K562 (cell line): ENCODE measurements around the gene TXNRD3. TPM values are rescaled to one million over a fixed set of nuclear protein-coding genes. Genes with fewer than 3 reads are reported as not detected.

Experiments
- ATAC-seq: fragments of 200-7000 bp; cut with Tn5 transposase; 3 replicates; pipeline ENCODE4 v1.9.1; 2020; ENCODE audit warnings: moderate library complexity
- BruUV-seq: library from RNA; stranded (reverse); fragments of 400-500 nt; replicated peaks from 2 replicates; lab custom pipeline; 2021; lab: Mats Ljungman, UMichigan
- CTCF ChIA-PET: fragments of 300-600 bp; formaldehyde crosslinking; extraction: SDS; loops from one replicate; lab custom pipeline; 2021; ENCODE audit warnings: low intra/inter-chr PET ratio; lab: Yijun Ruan, JAX
- POLR2A ChIA-PET: fragments of 300-600, 350-650 bp; sonication (Branson Sonifier 250); formaldehyde crosslinking; extraction: SDS; loops from one replicate; lab custom pipeline; 2021; ENCODE audit warnings: antibody characterized with exemption, inconsistent platforms; lab: Yijun Ruan, JAX
- DNase-seq, 4 experiments: peaks; one replicate each; pipeline versions ENCODE4 v3.0.0 to v3.0.0-alpha.2; 2011 to 2018; ENCODE audit warnings: low spot score in 3 of 4, mixed read lengths in 3 of 4; ENCODE audit errors: extremely low read depth in 1 of 4
- FAIRE-seq: peaks from 2 replicates; lab custom pipeline; 2011; peaks lifted over from hg19 to GRCh38; lab: Jason Lieb, UNC
- H2AFZ ChIP-seq: 2 replicates; pipeline ENCODE4 v1.6.0; 2011; ENCODE audit warnings: low read depth, low read length, control low read depth, inconsistent platforms
- H3K27ac ChIP-seq: fragments of 200-600 bp; 3 replicates; pipeline ENCODE4 v1.8.0; 2011; ENCODE audit warnings: low read depth, mild to moderate bottlenecking, control low read depth, inconsistent platforms, low read length, moderate library complexity, mixed read lengths; ENCODE audit errors: extremely low read depth
- H3K27me3 ChIP-seq, 2 experiments: fragments of 300-600 bp in 1 of 2; 2 replicates in 1 of 2; 3 replicates in 1 of 2; pipeline versions ENCODE4 v1.6.0 to v1.8.0; 2011; ENCODE audit warnings: inconsistent platforms in 2 of 2, low read length in 2 of 2, mild to moderate bottlenecking in 1 of 2, mixed read lengths in 1 of 2, moderate library complexity in 1 of 2; ENCODE audit not compliant: control insufficient read depth in 2 of 2, insufficient read depth in 2 of 2
- H3K36me3 ChIP-seq: fragments of 300-600 bp; 3 replicates; pipeline ENCODE4 v1.8.0; 2011; ENCODE audit warnings: mild to moderate bottlenecking, low read length, inconsistent platforms; ENCODE audit not compliant: control insufficient read depth, insufficient read depth
- H3K4me1 ChIP-seq, 2 experiments: fragments of 200-600 bp in 1 of 2; replicated peaks in 1 of 2; 2 replicates in 1 of 2; 3 replicates in 1 of 2; pipeline versions ENCODE4 v1.5.1 to v1.8.0; 2011; ENCODE audit warnings: inconsistent platforms in 2 of 2, low read length in 2 of 2, mild to moderate bottlenecking in 1 of 2, mixed read lengths in 1 of 2, moderate library complexity in 1 of 2; ENCODE audit not compliant: control insufficient read depth in 2 of 2, insufficient read depth in 2 of 2
- H3K4me2 ChIP-seq: 2 replicates; pipeline ENCODE4 v1.6.1; 2011; ENCODE audit warnings: low read length, control low read depth, inconsistent platforms, mixed read lengths; ENCODE audit not compliant: insufficient read depth
- H3K4me3 ChIP-seq: fragments of 200-600 bp; sonication (generic), shearing (Covaris generic); 2 replicates; pipeline ENCODE4 v1.5.1; 2016; ENCODE audit warnings: control low read depth, inconsistent platforms
- H3K79me2 ChIP-seq: fragments of 200-600 bp; 3 replicates; pipeline ENCODE4 v1.8.0; 2011; ENCODE audit warnings: low read length, inconsistent platforms; ENCODE audit not compliant: control insufficient read depth, insufficient read depth
- H3K9ac ChIP-seq, 2 experiments: 2 replicates each; pipeline versions ENCODE4 v1.6.0 to v1.6.1; 2011; ENCODE audit warnings: low read depth in 2 of 2, low read length in 2 of 2, control low read depth in 1 of 2, inconsistent platforms in 1 of 2, mild to moderate bottlenecking in 1 of 2, mixed read lengths in 1 of 2; ENCODE audit not compliant: insufficient read depth in 1 of 2
- H3K9me1 ChIP-seq: one replicate; pipeline ENCODE4 v1.6.0; 2011; ENCODE audit warnings: inconsistent platforms, mild to moderate bottlenecking, low read length, moderate library complexity; ENCODE audit not compliant: control insufficient read depth, insufficient read depth
- H3K9me3 ChIP-seq: replicated peaks from 2 replicates; pipeline ENCODE4 v1.5.1; 2011; ENCODE audit warnings: low read depth, low read length, inconsistent platforms; ENCODE audit not compliant: control insufficient read depth, insufficient read depth
- H4K20me1 ChIP-seq: replicated peaks from 2 replicates; pipeline ENCODE4 v1.6.1; 2011; ENCODE audit warnings: low read length, inconsistent platforms, mixed read lengths; ENCODE audit not compliant: control insufficient read depth, insufficient read depth
- EGR1 ChIP-seq: fragments of 450-650 bp; conservative IDR thresholded peaks from 2 replicates; pipeline ENCODE4 v1.6.1; 2017; ENCODE audit warnings: mild to moderate bottlenecking
- EZH2 ChIP-seq: IDR thresholded peaks from 2 replicates; pipeline ENCODE4 v1.6.1; 2012; ENCODE audit warnings: low read depth, mild to moderate bottlenecking, inconsistent platforms, low read length, borderline replicate concordance
- ZNF174 ChIP-seq: fragments of 250-450 bp; sonication (Bioruptor Pico); IDR thresholded peaks from 2 replicates; pipeline ENCODE4 v1.4.0; 2020; ENCODE audit warnings: mild to moderate bottlenecking
- ZNF324 ChIP-seq: fragments of 250-450 bp; sonication (Bioruptor Pico); IDR thresholded peaks from 2 replicates; pipeline ENCODE4 v1.4.0; 2020; ENCODE audit warnings: mild to moderate bottlenecking
- WGBS: fragments of 100-300 bp; shearing (Covaris generic); methylation state at CpG from one replicate; pipeline ENCODE4 v1.1.6; 2016; ENCODE audit warnings: low coverage, mixed read lengths; ENCODE audit not compliant: insufficient coverage; ENCODE audit errors: missing lambda C conversion rate; 5-methylcytosine and 5-hydroxymethylcytosine counted together
- in situ Hi-C: fragments of 300-500 bp; cut with MboI; formaldehyde crosslinking; loops from 4 replicates; pipeline ENCODE4 v1.15.0; 2018; ENCODE audit warnings: inconsistent platforms, mixed read lengths
- intact Hi-C: fragments of 100-400 bp; cut with micrococcal nuclease; formaldehyde crosslinking; loops from 2 replicates; pipeline ENCODE4 v1.14.2; 2022
- polyA plus RNA-seq, 8 experiments: library from polyadenylated mRNA; depleted of rRNA in 4 of 8; stranded (reverse) in 5 of 8; unstranded in 3 of 8; fragments of >200 nt; fragmentation: Nextera tagmentation in 2 of 8; fragmentation: Illumina TruSeq in 1 of 8; extraction: Ambion mirVana in 2 of 8; extraction: Trizol in 1 of 8; gene quantifications; 2 replicates each; pipeline versions ENCODE4 v1.2.1 to v1.2.3, GENCODE V29; 2011 to 2014; ENCODE audit warnings: inconsistent platforms in 1 of 8, missing spikeins in 1 of 8
- total RNA-seq, 7 experiments: library from RNA; depleted of rRNA in 6 of 7; stranded (reverse); fragments of >200 nt in 6 of 7; fragmentation: Illumina TruSeq in 2 of 7; extraction: Trizol in 2 of 7; gene quantifications; 2 replicates each; pipeline versions ENCODE4 v1.2.1 to v1.2.3, GENCODE V29; 2011 to 2021; ENCODE audit warnings: low replicate concordance in 1 of 7
- TF ChIP-seq, protein P1 (sequence below): sonication (generic); formaldehyde crosslinking; IDR thresholded peaks from 2 replicates; pipeline ENCODE4 v1.4.0; 2020; ENCODE audit warnings: mild to moderate bottlenecking, missing genetic modification reagents
- TF ChIP-seq, protein P2 (sequence below), 2 experiments: fragments of 450-650 bp; IDR thresholded peaks; 2 replicates each; pipeline ENCODE4 v1.6.1; 2018; ENCODE audit warnings: mild to moderate bottlenecking in 2 of 2, low read depth in 1 of 2; ENCODE audit not compliant: partially characterized antibody in 2 of 2

The TXNRD3 gene
- total and polyA plus RNA-seq, 9 of the 15 experiments (the other 6 are each of a cell fraction or from before 2014, with no cell fraction given) = 0.96 to 2.3 (median 1.7) TPM

DNA sequence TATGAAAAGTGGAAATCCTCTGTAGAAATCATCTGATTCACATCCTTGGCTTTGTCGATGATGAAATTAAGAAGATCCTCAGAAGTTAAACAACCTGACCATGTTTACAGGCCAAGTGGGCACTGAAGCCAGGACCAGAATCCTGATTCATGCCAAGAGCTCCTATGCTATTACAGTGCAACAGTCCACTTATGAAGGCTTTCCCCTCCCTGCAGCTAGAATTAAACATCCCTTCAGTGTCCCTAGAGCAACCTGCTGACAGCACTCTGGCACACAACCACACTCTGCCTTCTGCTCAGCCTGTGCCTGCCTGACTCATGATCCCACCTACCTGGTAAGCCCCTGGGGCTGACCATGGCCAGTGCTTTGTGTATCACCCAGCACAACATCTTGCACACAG lies 33.8 kb downstream of the TXNRD3 start:
- 29% methylated on average over 1 of the region's 1 CpG for WGBS
- ChIA-PET CTCF (no interaction called here), POLR2A (interaction anchor here (0.9 kb wide), 1 partner anchor 8 kb away, joined by 4 read pairs; no protein-coding TSS in a partner anchor)
- no peak overlapping the region for H3K4me2 ChIP-seq
- H3K9me3 ChIP-seq = no peaks in the 10 kb centered on the region
- no peak for ATAC-seq
- no peak overlapping the region for H3K9ac ChIP-seq
- in situ Hi-C loops = no loop called here
- intact Hi-C loops = no loop called here
- DNase-seq = no peak
- H3K9me1 ChIP-seq = no peaks in the 10 kb centered on the region
- peaks cover 0 to 3% of the 10 kb centered on the region in 2 experiments; a peak in 2 of 5 replicates for H3K27me3 ChIP-seq
- no peak for FAIRE-seq
- no peaks in the 10 kb centered on the region for H4K20me1 ChIP-seq
- no peak overlapping the region for H3K4me3 ChIP-seq
- BruUV-seq = no TSS peak
- H3K27ac ChIP-seq = no peak overlapping the region
- no peaks in the 10 kb centered on the region for H3K4me1 ChIP-seq
- TF ChIP-seq EGR1 (no peak), ZNF324 (CRISPR knock-in tag) (no peak), EZH2 (no peak), ZNF174 (CRISPR knock-in tag) (no peak)
- TF ChIP-seq, protein P1, sequence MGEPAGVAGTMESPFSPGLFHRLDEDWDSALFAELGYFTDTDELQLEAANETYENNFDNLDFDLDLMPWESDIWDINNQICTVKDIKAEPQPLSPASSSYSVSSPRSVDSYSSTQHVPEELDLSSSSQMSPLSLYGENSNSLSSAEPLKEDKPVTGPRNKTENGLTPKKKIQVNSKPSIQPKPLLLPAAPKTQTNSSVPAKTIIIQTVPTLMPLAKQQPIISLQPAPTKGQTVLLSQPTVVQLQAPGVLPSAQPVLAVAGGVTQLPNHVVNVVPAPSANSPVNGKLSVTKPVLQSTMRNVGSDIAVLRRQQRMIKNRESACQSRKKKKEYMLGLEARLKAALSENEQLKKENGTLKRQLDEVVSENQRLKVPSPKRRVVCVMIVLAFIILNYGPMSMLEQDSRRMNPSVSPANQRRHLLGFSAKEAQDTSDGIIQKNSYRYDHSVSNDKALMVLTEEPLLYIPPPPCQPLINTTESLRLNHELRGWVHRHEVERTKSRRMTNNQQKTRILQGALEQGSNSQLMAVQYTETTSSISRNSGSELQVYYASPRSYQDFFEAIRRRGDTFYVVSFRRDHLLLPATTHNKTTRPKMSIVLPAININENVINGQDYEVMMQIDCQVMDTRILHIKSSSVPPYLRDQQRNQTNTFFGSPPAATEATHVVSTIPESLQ (CRISPR knock-in tag) = no peak
- TF ChIP-seq, protein P2, sequence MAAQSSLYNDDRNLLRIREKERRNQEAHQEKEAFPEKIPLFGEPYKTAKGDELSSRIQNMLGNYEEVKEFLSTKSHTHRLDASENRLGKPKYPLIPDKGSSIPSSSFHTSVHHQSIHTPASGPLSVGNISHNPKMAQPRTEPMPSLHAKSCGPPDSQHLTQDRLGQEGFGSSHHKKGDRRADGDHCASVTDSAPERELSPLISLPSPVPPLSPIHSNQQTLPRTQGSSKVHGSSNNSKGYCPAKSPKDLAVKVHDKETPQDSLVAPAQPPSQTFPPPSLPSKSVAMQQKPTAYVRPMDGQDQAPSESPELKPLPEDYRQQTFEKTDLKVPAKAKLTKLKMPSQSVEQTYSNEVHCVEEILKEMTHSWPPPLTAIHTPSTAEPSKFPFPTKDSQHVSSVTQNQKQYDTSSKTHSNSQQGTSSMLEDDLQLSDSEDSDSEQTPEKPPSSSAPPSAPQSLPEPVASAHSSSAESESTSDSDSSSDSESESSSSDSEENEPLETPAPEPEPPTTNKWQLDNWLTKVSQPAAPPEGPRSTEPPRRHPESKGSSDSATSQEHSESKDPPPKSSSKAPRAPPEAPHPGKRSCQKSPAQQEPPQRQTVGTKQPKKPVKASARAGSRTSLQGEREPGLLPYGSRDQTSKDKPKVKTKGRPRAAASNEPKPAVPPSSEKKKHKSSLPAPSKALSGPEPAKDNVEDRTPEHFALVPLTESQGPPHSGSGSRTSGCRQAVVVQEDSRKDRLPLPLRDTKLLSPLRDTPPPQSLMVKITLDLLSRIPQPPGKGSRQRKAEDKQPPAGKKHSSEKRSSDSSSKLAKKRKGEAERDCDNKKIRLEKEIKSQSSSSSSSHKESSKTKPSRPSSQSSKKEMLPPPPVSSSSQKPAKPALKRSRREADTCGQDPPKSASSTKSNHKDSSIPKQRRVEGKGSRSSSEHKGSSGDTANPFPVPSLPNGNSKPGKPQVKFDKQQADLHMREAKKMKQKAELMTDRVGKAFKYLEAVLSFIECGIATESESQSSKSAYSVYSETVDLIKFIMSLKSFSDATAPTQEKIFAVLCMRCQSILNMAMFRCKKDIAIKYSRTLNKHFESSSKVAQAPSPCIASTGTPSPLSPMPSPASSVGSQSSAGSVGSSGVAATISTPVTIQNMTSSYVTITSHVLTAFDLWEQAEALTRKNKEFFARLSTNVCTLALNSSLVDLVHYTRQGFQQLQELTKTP (IDR thresholded peaks at IDR 0.05; ENCODE audit: low read depth in 1 of 2, partially characterized antibody in 2 of 2) = no peak
- H3K79me2 ChIP-seq = no peaks in the 10 kb centered on the region
- H2AFZ ChIP-seq = no peak overlapping the region
- no peaks in the 10 kb centered on the region for H3K36me3 ChIP-seq
